ENCODE data around the gene CBFA2T2. TPM values are rescaled to one million over a fixed set of nuclear protein-coding genes. Genes with fewer than 3 reads are reported as not detected.

CBFA2T2 gene
- total and polyA plus RNA-seq, 10 of the 15 experiments (the other 5 are each of a cell fraction or from before 2014, with no cell fraction given), result 0.61 to 8.6 (median 5.5) TPM

GRCh38 chr20:33475381-33476152 lies 14.3 kb upstream of the CBFA2T2 start:
- POLR2A ChIA-PET, result interaction anchor here (0.6 kb wide), 1 partner anchor 64 kb away, joined by 3 read pairs; no protein-coding TSS in a partner anchor
- Histone ChIP-seq H3K4me1 (ENCODE audit: control insufficient read depth, insufficient read depth, low read length) (no peaks in the 10 kb centered on the region), H4K20me1 (ENCODE audit: control insufficient read depth, insufficient read depth) (no peaks in the 10 kb centered on the region), H3K9ac (ENCODE audit: control insufficient read depth, insufficient read depth, low read length) (no peak overlapping the region), H3K27ac (ENCODE audit: control insufficient read depth, insufficient read depth) (no peak overlapping the region), H3K4me2 (ENCODE audit: control insufficient read depth, insufficient read depth) (no peak overlapping the region), H3K9me3 (replicated peaks; ENCODE audit: control insufficient read depth, insufficient read depth, low read length) (no peaks in the 10 kb centered on the region), H3K4me3 (no peak overlapping the region), H3K79me2 (ENCODE audit: control insufficient read depth, insufficient read depth, low read length) (no peaks in the 10 kb centered on the region), H3K36me3 (ENCODE audit: control insufficient read depth in 2 of 2, insufficient read depth in 2 of 2, low read length in 1 of 2) (no peaks in the 10 kb centered on the region), H2AFZ (ENCODE audit: control insufficient read depth, low read depth, low read length) (no peak overlapping the region), H3K27me3 (replicated peaks in 1 of 2; ENCODE audit: control insufficient read depth in 2 of 2, insufficient read depth in 2 of 2, low read length in 1 of 2) (no peaks in the 10 kb centered on the region)
- CTCF ChIA-PET, result interaction anchor here (1.2 to 1.4 kb wide), 2 partner anchors 9 to 18 kb away, joined by 3 to 5 read pairs; no protein-coding TSS in a partner anchor
- in situ Hi-C loops (cut with MboI) (no loop called here), intact Hi-C loops (cut with micrococcal nuclease; ENCODE audit: unreplicated experiment) (no loop called here)
- TF ChIP-seq ZBED1 (IDR thresholded peaks at IDR 0.05; ENCODE audit: borderline replicate concordance) (no peak), CBX5 (IDR thresholded peaks at IDR 0.05; ENCODE audit: low read depth) (no peak), MEF2A (IDR thresholded peaks at IDR 0.05; ENCODE audit: insufficient read depth, low read depth, low read length) (no peak), HCFC1 (IDR thresholded peaks at IDR 0.05; ENCODE audit: low read length) (no peak), ZBTB40 (IDR thresholded peaks at IDR 0.05; ENCODE audit: borderline replicate concordance) (no peak), RFX5 (IDR thresholded peaks at IDR 0.05; ENCODE audit: low read depth, low read length) (no peak), CBX3 (IDR thresholded peaks at IDR 0.05; ENCODE audit: borderline replicate concordance, low read depth) (no peak), TCF7 (IDR thresholded peaks at IDR 0.05; ENCODE audit: borderline replicate concordance) (no peak), ZNF622 (IDR thresholded peaks at IDR 0.05) (no peak), ESRRA (IDR thresholded peaks at IDR 0.05; ENCODE audit: low read length) (no peak), HDAC2 (IDR thresholded peaks at IDR 0.05) (no peak), USF2 (IDR thresholded peaks at IDR 0.05; ENCODE audit: borderline replicate concordance, low read depth, low read length) (no peak), GABPA (IDR thresholded peaks at IDR 0.05; ENCODE audit: low read depth) (no peak), TBL1XR1 (IDR thresholded peaks at IDR 0.05; ENCODE audit: low read depth, low read length) (no peak)
- SMC1A ChIA-PET (ENCODE audit: uncharacterized antibody, unreplicated experiment), result no interaction called here
- RAD21 ChIA-PET (ENCODE audit: unreplicated experiment), result interaction anchor here (0.7 kb wide), 1 partner anchor 1742 kb away, joined by 4 read pairs; no protein-coding TSS in a partner anchor
- ATAC-seq, result no peak
- no TSS peak for BruUV-seq (replicated peaks)
- no peak for DNase-seq (ENCODE audit: low read depth, low spot score)
- FAIRE-seq, result no peak
- WGBS (ENCODE audit: insufficient coverage, insufficient replicate concordance, low lambda C conversion rate, missing lambda C conversion rate), result 32% methylated on average over 13 of the region's 14 CpGs
